HepG2 (cell line): ENCODE results near the gene KAZALD1. TPM values are rescaled to one million over a fixed set of nuclear protein-coding genes. Genes with fewer than 3 reads are reported as not detected.

Experiments
- ARNTL ChIP-seq: sonication (generic); formaldehyde crosslinking; IDR thresholded peaks from 2 replicates; pipeline ENCODE4 v1.4.0; 2020; ENCODE audit warnings: mild to moderate bottlenecking, missing genetic modification reagents
- BCL6 ChIP-seq: IDR thresholded peaks from 2 replicates; pipeline ENCODE4 v1.6.1; 2016; ENCODE audit warnings: missing genetic modification reagents, missing compliant biosample characterization
- CHD2 ChIP-seq: IDR thresholded peaks from 2 replicates; pipeline ENCODE4 v1.6.1; 2011; ENCODE audit warnings: low read depth, low read length, improper control_type of control experiment
- DR1 ChIP-seq: sonication (generic); formaldehyde crosslinking; IDR thresholded peaks from 2 replicates; pipeline ENCODE4 v1.8.0; 2021; ENCODE audit warnings: mild to moderate bottlenecking, missing genetic modification reagents, inconsistent platforms
- ELF3 ChIP-seq: IDR thresholded peaks from 2 replicates; pipeline ENCODE4 v1.6.1; 2016; ENCODE audit warnings: missing genetic modification reagents, missing compliant biosample characterization
- HNRNPLL ChIP-seq: fragments of 200-400 bp; formaldehyde crosslinking; IDR thresholded peaks from 2 replicates; pipeline ENCODE4 v1.6.1; 2017; ENCODE audit warnings: mild to moderate bottlenecking, low read depth, low read length; ENCODE audit not compliant: poor library complexity, severe bottlenecking
- KDM5A ChIP-seq: fragments of 200-600 bp; sonication (generic); IDR thresholded peaks from 2 replicates; pipeline ENCODE4 v1.7.0; 2018; ENCODE audit warnings: antibody characterized with exemption, mild to moderate bottlenecking, low read length, borderline replicate concordance
- LCORL ChIP-seq, 2 experiments: fragments of 450-650 bp in 1 of 2; sonication (generic) in 1 of 2; formaldehyde crosslinking in 1 of 2; IDR thresholded peaks; 2 replicates each; pipeline versions ENCODE4 v1.5.0 to v1.6.1; 2017 to 2020; ENCODE audit warnings: antibody characterized with exemption in 1 of 2, missing genetic modification reagents in 1 of 2
- MXD3 ChIP-seq: IDR thresholded peaks from 2 replicates; pipeline ENCODE4 v1.6.1; 2016; ENCODE audit warnings: mild to moderate bottlenecking, missing biosample characterization, missing genetic modification reagents
- SETDB1 ChIP-seq: sonication (generic); formaldehyde crosslinking; IDR thresholded peaks from 2 replicates; pipeline ENCODE4 v1.5.1; 2020; ENCODE audit warnings: missing genetic modification reagents, mild to moderate bottlenecking, borderline replicate concordance
- TAF1 ChIP-seq: sonication (generic); formaldehyde crosslinking; IDR thresholded peaks from 2 replicates; pipeline ENCODE4 v1.4.0; 2020; ENCODE audit warnings: missing genetic modification reagents
- ZBTB20 ChIP-seq: sonication (generic); formaldehyde crosslinking; IDR thresholded peaks from 2 replicates; pipeline ENCODE4 v1.8.1; 2023; ENCODE audit warnings: missing genetic modification reagents, low read depth, mild to moderate bottlenecking, borderline replicate concordance
- ZNF224 ChIP-seq: sonication (generic); formaldehyde crosslinking; IDR thresholded peaks from 2 replicates; pipeline ENCODE4 v1.5.0; 2020; ENCODE audit warnings: mild to moderate bottlenecking, missing genetic modification reagents
- ZNF292 ChIP-seq: sonication (generic); formaldehyde crosslinking; IDR thresholded peaks from 2 replicates; pipeline ENCODE4 v1.8.1; 2022; ENCODE audit warnings: mild to moderate bottlenecking, low read depth, missing genetic modification reagents, borderline replicate concordance
- ZNF772 ChIP-seq: sonication (generic); formaldehyde crosslinking; IDR thresholded peaks from 2 replicates; pipeline ENCODE4 v1.5.0; 2020; ENCODE audit warnings: mild to moderate bottlenecking, missing genetic modification reagents
- ZNF850 ChIP-seq: sonication (generic); formaldehyde crosslinking; conservative IDR thresholded peaks from 2 replicates; pipeline ENCODE4 v1.9.0; 2021; ENCODE audit warnings: mild to moderate bottlenecking, missing genetic modification reagents
- polyA plus RNA-seq, 8 experiments: library from polyadenylated mRNA; depleted of rRNA in 3 of 8; stranded (reverse) in 7 of 8; unstranded in 1 of 8; fragments of >200 nt; fragmentation: Illumina TruSeq in 4 of 8; extraction: Trizol in 4 of 8; gene quantifications; 2 replicates each; pipeline versions ENCODE4 v1.2.1 to v1.2.3, GENCODE V29; 2011 to 2016; ENCODE audit warnings: low read depth in 4 of 8, missing spikeins in 1 of 8, mixed read lengths in 1 of 8; ENCODE audit not compliant: insufficient read depth in 1 of 8
- total RNA-seq, 5 experiments: library from RNA; depleted of rRNA; stranded (reverse); fragments of >200 nt; fragmentation: Illumina TruSeq; extraction: Trizol; gene quantifications; 2 replicates each; pipeline ENCODE4 v1.2.3, GENCODE V29; 2016; ENCODE audit warnings: low read depth in 1 of 5
- TF ChIP-seq, protein P1 (sequence below): sonication (generic); formaldehyde crosslinking; IDR thresholded peaks from 2 replicates; pipeline ENCODE4 v1.4.0; 2020; ENCODE audit warnings: low read depth, missing genetic modification reagents
- TF ChIP-seq, protein P2 (sequence below): sonication (generic); formaldehyde crosslinking; IDR thresholded peaks from 2 replicates; pipeline ENCODE4 v1.4.0; 2020; ENCODE audit warnings: missing genetic modification reagents

Gene KAZALD1
- total and polyA plus RNA-seq, 2 of the 13 experiments (the other 11 are each of a cell fraction or from before 2014, with no cell fraction given) = 16.7 to 27.7 TPM

GRCh38 chr10:101042667-101043362 is 19.0 kb upstream of the KAZALD1 start (continued):
- 0 out of 2 replicates have a peak, but pooled peaks have one; percentile 65 for TF ChIP-seq ZNF224 (CRISPR knock-in tag)
- TF ChIP-seq ELF3 = peak; percentile 81
- TF ChIP-seq, protein P1, sequence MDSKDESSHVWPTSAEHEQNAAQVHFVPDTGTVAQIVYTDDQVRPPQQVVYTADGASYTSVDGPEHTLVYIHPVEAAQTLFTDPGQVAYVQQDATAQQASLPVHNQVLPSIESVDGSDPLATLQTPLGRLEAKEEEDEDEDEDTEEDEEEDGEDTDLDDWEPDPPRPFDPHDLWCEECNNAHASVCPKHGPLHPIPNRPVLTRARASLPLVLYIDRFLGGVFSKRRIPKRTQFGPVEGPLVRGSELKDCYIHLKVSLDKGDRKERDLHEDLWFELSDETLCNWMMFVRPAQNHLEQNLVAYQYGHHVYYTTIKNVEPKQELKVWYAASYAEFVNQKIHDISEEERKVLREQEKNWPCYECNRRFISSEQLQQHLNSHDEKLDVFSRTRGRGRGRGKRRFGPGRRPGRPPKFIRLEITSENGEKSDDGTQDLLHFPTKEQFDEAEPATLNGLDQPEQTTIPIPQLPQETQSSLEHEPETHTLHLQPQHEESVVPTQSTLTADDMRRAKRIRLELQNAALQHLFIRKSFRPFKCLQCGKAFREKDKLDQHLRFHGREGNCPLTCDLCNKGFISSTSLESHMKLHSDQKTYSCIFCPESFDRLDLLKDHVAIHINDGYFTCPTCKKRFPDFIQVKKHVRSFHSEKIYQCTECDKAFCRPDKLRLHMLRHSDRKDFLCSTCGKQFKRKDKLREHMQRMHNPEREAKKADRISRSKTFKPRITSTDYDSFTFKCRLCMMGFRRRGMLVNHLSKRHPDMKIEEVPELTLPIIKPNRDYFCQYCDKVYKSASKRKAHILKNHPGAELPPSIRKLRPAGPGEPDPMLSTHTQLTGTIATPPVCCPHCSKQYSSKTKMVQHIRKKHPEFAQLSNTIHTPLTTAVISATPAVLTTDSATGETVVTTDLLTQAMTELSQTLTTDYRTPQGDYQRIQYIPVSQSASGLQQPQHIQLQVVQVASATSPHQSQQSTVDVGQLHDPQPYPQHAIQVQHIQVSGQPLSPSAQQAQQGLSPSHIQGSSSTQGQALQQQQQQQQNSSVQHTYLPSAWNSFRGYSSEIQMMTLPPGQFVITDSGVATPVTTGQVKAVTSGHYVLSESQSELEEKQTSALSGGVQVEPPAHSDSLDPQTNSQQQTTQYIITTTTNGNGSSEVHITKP (CRISPR knock-in tag) = no peak
- TF ChIP-seq ZNF850 (CRISPR knock-in tag) = no peak
- peak; percentile 89 for TF ChIP-seq BCL6 (CRISPR knock-in tag)
- TF ChIP-seq MXD3 (CRISPR knock-in tag) = peak; percentile 57; the same call in 1 of the 2 replicates
- TF ChIP-seq TAF1 (CRISPR knock-in tag) = peak; percentile 44; the same call in 1 of the 2 replicates
- TF ChIP-seq CHD2 = peak; percentile 94
- peak; percentile 29; the same call in 1 of the 2 replicates for TF ChIP-seq ZNF772 (CRISPR knock-in tag)
- no peak for TF ChIP-seq ZNF292 (CRISPR knock-in tag)
- peak; percentile 72 for TF ChIP-seq DR1 (CRISPR knock-in tag)
- no peak for TF ChIP-seq ARNTL (CRISPR knock-in tag)
- 0 out of 2 replicates have a peak, but pooled peaks have one; percentile 58 for TF ChIP-seq SETDB1 (CRISPR knock-in tag)
- TF ChIP-seq HNRNPLL = peak; percentile 63
- TF ChIP-seq KDM5A = peak; percentile 78; the same call in 1 of the 2 replicates
- TF ChIP-seq, protein P2, sequence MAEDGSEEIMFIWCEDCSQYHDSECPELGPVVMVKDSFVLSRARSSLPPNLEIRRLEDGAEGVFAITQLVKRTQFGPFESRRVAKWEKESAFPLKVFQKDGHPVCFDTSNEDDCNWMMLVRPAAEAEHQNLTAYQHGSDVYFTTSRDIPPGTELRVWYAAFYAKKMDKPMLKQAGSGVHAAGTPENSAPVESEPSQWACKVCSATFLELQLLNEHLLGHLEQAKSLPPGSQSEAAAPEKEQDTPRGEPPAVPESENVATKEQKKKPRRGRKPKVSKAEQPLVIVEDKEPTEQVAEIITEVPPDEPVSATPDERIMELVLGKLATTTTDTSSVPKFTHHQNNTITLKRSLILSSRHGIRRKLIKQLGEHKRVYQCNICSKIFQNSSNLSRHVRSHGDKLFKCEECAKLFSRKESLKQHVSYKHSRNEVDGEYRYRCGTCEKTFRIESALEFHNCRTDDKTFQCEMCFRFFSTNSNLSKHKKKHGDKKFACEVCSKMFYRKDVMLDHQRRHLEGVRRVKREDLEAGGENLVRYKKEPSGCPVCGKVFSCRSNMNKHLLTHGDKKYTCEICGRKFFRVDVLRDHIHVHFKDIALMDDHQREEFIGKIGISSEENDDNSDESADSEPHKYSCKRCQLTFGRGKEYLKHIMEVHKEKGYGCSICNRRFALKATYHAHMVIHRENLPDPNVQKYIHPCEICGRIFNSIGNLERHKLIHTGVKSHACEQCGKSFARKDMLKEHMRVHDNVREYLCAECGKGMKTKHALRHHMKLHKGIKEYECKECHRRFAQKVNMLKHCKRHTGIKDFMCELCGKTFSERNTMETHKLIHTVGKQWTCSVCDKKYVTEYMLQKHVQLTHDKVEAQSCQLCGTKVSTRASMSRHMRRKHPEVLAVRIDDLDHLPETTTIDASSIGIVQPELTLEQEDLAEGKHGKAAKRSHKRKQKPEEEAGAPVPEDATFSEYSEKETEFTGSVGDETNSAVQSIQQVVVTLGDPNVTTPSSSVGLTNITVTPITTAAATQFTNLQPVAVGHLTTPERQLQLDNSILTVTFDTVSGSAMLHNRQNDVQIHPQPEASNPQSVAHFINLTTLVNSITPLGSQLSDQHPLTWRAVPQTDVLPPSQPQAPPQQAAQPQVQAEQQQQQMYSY (CRISPR knock-in tag) = peak; percentile 97
- no peak for TF ChIP-seq ZBTB20 (CRISPR knock-in tag)
- no peak for TF ChIP-seq LCORL (IDR thresholded peaks at IDR 0.05)
- TF ChIP-seq LCORL (CRISPR knock-in tag; IDR thresholded peaks at IDR 0.05) = peak; percentile 37; the same call in 1 of the 2 replicates
